Spleen (tissue), 7 donors: ENCODE measurements around the gene UFC1.

Experiments used
- POLR2A ChIP-seq, 3 donors: fragments of 450-650 bp; IDR thresholded peaks; one replicate each; pipeline ENCODE4 v1.5.1; 2017; ENCODE audit warnings: antibody characterized with exemption in 3 of 3, mild to moderate bottlenecking in 1 of 3
- TF ChIP-seq, protein P1 (sequence below), 11 experiments: fragments of 200-600 bp in 7 of 11; fragments of 450-650 bp in 4 of 11; sonication (generic) in 4 of 11; IDR thresholded peaks in 8 of 11; conservative IDR thresholded peaks in 3 of 11; 1 replicate in 7 of 11; 2 replicates in 4 of 11; pipeline versions ENCODE4 v1.4.0 to v1.8.0; 2016 to 2021; ENCODE audit warnings: antibody characterized with exemption in 11 of 11, inconsistent platforms in 4 of 11, mild to moderate bottlenecking in 1 of 11
- donor health status: DM: no; HTN: no; CAD: no; lungs with moderate emphysema.
- donor health status: DM: no; HTN: no; CAD: no.
- donor health status: DM: no; HTN: no; CAD: no.

DNA sequence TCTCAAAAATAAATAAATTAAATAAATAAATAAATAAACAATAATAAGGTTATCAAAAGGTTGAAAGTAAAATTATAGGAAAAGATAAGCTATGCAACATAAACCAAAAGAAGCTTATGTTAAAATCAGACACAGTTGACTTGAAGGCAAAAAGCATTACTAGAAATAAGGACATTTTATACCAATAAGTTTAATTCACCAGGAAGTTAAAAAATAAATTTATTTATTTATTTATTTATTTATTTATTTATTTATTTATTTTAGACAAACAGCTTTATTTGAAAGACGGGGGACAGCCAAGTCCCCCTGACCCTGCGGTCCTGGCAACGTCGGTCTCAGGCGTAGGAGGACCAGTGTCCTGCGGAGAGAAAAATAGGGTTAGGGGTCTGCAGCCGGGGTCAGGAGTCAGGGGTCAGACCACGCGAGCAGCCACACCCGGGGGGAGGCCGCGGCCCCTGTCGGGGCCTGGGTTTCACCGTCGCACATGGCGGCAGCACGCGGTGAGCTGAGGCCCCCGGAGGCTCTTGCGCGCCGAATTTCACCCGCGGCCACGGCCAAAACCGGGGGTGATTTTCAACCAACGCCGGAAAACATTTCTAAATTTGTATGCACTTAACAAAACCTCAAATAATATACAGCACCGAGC lies 12.9 kb upstream of the UFC1 start:
- TF ChIP-seq, protein P1, sequence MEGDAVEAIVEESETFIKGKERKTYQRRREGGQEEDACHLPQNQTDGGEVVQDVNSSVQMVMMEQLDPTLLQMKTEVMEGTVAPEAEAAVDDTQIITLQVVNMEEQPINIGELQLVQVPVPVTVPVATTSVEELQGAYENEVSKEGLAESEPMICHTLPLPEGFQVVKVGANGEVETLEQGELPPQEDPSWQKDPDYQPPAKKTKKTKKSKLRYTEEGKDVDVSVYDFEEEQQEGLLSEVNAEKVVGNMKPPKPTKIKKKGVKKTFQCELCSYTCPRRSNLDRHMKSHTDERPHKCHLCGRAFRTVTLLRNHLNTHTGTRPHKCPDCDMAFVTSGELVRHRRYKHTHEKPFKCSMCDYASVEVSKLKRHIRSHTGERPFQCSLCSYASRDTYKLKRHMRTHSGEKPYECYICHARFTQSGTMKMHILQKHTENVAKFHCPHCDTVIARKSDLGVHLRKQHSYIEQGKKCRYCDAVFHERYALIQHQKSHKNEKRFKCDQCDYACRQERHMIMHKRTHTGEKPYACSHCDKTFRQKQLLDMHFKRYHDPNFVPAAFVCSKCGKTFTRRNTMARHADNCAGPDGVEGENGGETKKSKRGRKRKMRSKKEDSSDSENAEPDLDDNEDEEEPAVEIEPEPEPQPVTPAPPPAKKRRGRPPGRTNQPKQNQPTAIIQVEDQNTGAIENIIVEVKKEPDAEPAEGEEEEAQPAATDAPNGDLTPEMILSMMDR (IDR thresholded peaks at IDR 0.05 in 8 of 11, conservative IDR thresholded peaks at IDR 0.05 in 3 of 11) = no peak
- TF ChIP-seq POLR2A (IDR thresholded peaks at IDR 0.05) = no peak
